OCI-LY1 (cell line): ENCODE results near the gene CR1.

Source experiments
- H2AFZ ChIP-seq: fragments of 200-600 bp; sonication (generic), shearing (Covaris generic); 2 replicates; pipeline ENCODE4 v1.6.0; 2014; ENCODE audit warnings: antibody characterized with exemption, mild to moderate bottlenecking, low read length
- H3F3A ChIP-seq: fragments of 200-600 bp; sonication (generic), shearing (Covaris generic); 2 replicates; pipeline ENCODE4 v1.6.0; 2014; ENCODE audit warnings: mild to moderate bottlenecking, antibody characterized with exemption, low read length, moderate library complexity; ENCODE audit not compliant: insufficient read depth
- H3K27ac ChIP-seq: fragments of 200-600 bp; sonication (generic); 2 replicates; pipeline ENCODE4 v1.5.1; 2014; ENCODE audit warnings: low read length, mixed run types, mild to moderate bottlenecking, low read depth; ENCODE audit not compliant: poor library complexity, severe bottlenecking
- H3K27me3 ChIP-seq: fragments of 200-600 bp; sonication (generic); 2 replicates; pipeline ENCODE4 v1.6.0; 2014; ENCODE audit warnings: antibody characterized with exemption, mild to moderate bottlenecking, low read length, moderate library complexity; ENCODE audit not compliant: insufficient read depth
- H3K36me3 ChIP-seq: fragments of 200-600 bp; sonication (generic); 2 replicates; pipeline ENCODE4 v1.6.1; 2014; ENCODE audit warnings: mild to moderate bottlenecking, antibody characterized with exemption, low read length, moderate library complexity, mixed read lengths; ENCODE audit not compliant: insufficient read depth
- H3K4me1 ChIP-seq: fragments of 200-600 bp; sonication (generic); 2 replicates; pipeline ENCODE4 v1.5.1; 2014; ENCODE audit warnings: mild to moderate bottlenecking, low read length, moderate library complexity; ENCODE audit not compliant: insufficient read depth, severe bottlenecking
- H3K4me2 ChIP-seq: fragments of 200-600 bp; sonication (generic), shearing (Covaris generic); 2 replicates; pipeline ENCODE4 v1.6.1; 2014; ENCODE audit warnings: low read length
- H3K4me3 ChIP-seq: fragments of 200-600 bp; sonication (generic); 2 replicates; pipeline ENCODE4 v1.5.1; 2014; ENCODE audit warnings: low read length, low read depth, mild to moderate bottlenecking, mixed read lengths; ENCODE audit not compliant: poor library complexity, severe bottlenecking
- H3K79me2 ChIP-seq: fragments of 200-600 bp; shearing (Covaris generic); 2 replicates; pipeline ENCODE4 v1.6.1; 2016; ENCODE audit warnings: mixed run types, low read length, mixed read lengths; ENCODE audit not compliant: insufficient read depth
- H3K9ac ChIP-seq: fragments of 200-600 bp; sonication (generic), shearing (Covaris generic); 2 replicates; pipeline ENCODE4 v1.6.1; 2014; ENCODE audit warnings: mild to moderate bottlenecking, low read length, mixed read lengths
- H3K9me2 ChIP-seq: fragments of 200-600 bp; sonication (generic), shearing (Covaris generic); 2 replicates; pipeline ENCODE4 v1.6.1; 2014; ENCODE audit warnings: low read depth, mild to moderate bottlenecking, low read length, mixed read lengths
- H3K9me3 ChIP-seq: fragments of 200-600 bp; shearing (Covaris generic); 2 replicates; pipeline ENCODE4 v1.6.1; 2014; ENCODE audit warnings: low read length, mixed read lengths
- H4K20me1 ChIP-seq: fragments of 200-600 bp; sonication (generic), shearing (Covaris generic); 2 replicates; pipeline ENCODE4 v1.6.0; 2016; ENCODE audit warnings: mild to moderate bottlenecking, low read length; ENCODE audit not compliant: insufficient read depth
- EZH2 ChIP-seq: fragments of 200-600 bp; sonication (generic), shearing (Covaris generic); IDR thresholded peaks from 2 replicates; pipeline ENCODE4 v1.8.0; 2017; ENCODE audit warnings: borderline replicate concordance, mixed run types, mild to moderate bottlenecking, antibody characterized with exemption, low read length, moderate library complexity, mixed read lengths
- TF ChIP-seq, protein P1 (sequence below): fragments of 200-600 bp; sonication (generic), shearing (Covaris generic); IDR thresholded peaks from 2 replicates; pipeline ENCODE4 v1.5.1; 2017; ENCODE audit warnings: mild to moderate bottlenecking, antibody characterized with exemption, low read length, moderate library complexity, mixed read lengths

The CR1 gene

GRCh38 chr1:207503950-207504349, 8.0 kb downstream of the CR1 start:
- Histone ChIP-seq H3K27ac (no peak overlapping the region), H3F3A (no peaks in the 10 kb centered on the region), H3K27me3 (no peaks in the 10 kb centered on the region), H3K9ac (no peak overlapping the region), H3K79me2 (no peaks in the 10 kb centered on the region), H3K9me3 (no peaks in the 10 kb centered on the region), H3K4me1 (no peaks in the 10 kb centered on the region), H3K4me3 (no peak overlapping the region), H3K4me2 (no peak overlapping the region), H3K36me3 (no peaks in the 10 kb centered on the region), H3K9me2 (no peaks in the 10 kb centered on the region), H2AFZ (no peak overlapping the region), H4K20me1 (no peaks in the 10 kb centered on the region)
- no peak for TF ChIP-seq EZH2
- TF ChIP-seq, protein P1, sequence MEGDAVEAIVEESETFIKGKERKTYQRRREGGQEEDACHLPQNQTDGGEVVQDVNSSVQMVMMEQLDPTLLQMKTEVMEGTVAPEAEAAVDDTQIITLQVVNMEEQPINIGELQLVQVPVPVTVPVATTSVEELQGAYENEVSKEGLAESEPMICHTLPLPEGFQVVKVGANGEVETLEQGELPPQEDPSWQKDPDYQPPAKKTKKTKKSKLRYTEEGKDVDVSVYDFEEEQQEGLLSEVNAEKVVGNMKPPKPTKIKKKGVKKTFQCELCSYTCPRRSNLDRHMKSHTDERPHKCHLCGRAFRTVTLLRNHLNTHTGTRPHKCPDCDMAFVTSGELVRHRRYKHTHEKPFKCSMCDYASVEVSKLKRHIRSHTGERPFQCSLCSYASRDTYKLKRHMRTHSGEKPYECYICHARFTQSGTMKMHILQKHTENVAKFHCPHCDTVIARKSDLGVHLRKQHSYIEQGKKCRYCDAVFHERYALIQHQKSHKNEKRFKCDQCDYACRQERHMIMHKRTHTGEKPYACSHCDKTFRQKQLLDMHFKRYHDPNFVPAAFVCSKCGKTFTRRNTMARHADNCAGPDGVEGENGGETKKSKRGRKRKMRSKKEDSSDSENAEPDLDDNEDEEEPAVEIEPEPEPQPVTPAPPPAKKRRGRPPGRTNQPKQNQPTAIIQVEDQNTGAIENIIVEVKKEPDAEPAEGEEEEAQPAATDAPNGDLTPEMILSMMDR = no peak

GRCh38 chr1:207504438-207504837, 8.5 kb downstream of the CR1 start:
- TF ChIP-seq, protein P1 = no peak
- TF ChIP-seq EZH2 = no peak
- Histone ChIP-seq H3K9ac (no peak overlapping the region), H3K27me3 (no peaks in the 10 kb centered on the region)

DNA sequence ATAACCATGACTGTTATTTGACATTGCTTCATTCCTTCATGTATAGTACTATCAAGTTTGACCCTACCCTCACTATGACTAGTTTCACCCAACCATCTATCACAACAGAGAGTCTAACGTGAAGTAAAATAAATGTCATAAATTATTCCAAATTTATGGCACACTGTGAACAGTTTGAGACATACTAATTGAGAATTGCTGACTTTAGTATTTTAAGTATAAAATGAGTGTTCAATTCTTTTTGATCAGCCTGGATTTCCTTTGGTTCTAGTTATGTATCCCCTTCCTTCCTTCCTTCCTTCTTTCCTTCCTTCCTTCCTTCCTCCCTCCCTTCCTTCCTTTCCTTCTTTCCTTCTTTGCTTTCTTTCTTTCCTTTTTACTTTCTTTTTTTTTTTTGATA, 14.5 kb downstream of the CR1 start:
- Histone ChIP-seq H3K9me3 (no peaks in the 10 kb centered on the region), H3K9me2 (no peaks in the 10 kb centered on the region), H4K20me1 (no peaks in the 10 kb centered on the region), H3K4me1 (no peaks in the 10 kb centered on the region), H3K27ac (no peak overlapping the region), H2AFZ (no peak overlapping the region), H3K36me3 (no peaks in the 10 kb centered on the region), H3K79me2 (no peaks in the 10 kb centered on the region), H3K9ac (no peak overlapping the region), H3F3A (no peaks in the 10 kb centered on the region), H3K27me3 (no peaks in the 10 kb centered on the region), H3K4me2 (no peak overlapping the region), H3K4me3 (no peak overlapping the region)
- TF ChIP-seq EZH2 = no peak
- TF ChIP-seq, protein P1 = no peak

More at GRCh38 chr1:207504438-207504837, 8.5 kb downstream of the CR1 start:
- H3K4me3 ChIP-seq = no peak overlapping the region
- H3K9me3 ChIP-seq = no peaks in the 10 kb centered on the region
- H2AFZ ChIP-seq = no peak overlapping the region
- no peaks in the 10 kb centered on the region for H4K20me1 ChIP-seq
- no peaks in the 10 kb centered on the region for H3K4me1 ChIP-seq
- H3K27ac ChIP-seq = no peak overlapping the region
- H3K9me2 ChIP-seq = no peaks in the 10 kb centered on the region
- no peaks in the 10 kb centered on the region for H3K36me3 ChIP-seq
- no peak overlapping the region for H3K4me2 ChIP-seq
- H3F3A ChIP-seq = no peaks in the 10 kb centered on the region
- H3K79me2 ChIP-seq = no peaks in the 10 kb centered on the region
